Chondrocyte (in vitro differentiated cells): ENCODE results near the gene ASXL1. TPM values are rescaled to one million over a fixed set of nuclear protein-coding genes. Genes with fewer than 3 reads are reported as not detected.
A peak's percentile ranks its signal among the peaks of the same experiment; 100 is the strongest.

Experiments
- DNase-seq: peaks from one replicate; pipeline ENCODE4 v3.0.0; 2021; ENCODE audit warnings: mixed read lengths, low spot score
- H3K27ac Mint-ChIP-seq: one replicate; pipeline ENCODE4 v1.8.0; 2021; ENCODE audit warnings: mild to moderate bottlenecking, moderate library complexity, mixed read lengths; ENCODE audit not compliant: unreplicated experiment
- H3K27me3 Mint-ChIP-seq: 2 replicates; pipeline ENCODE4 v1.8.0; 2021; ENCODE audit warnings: low read depth, mixed read lengths
- H3K36me3 Mint-ChIP-seq: 2 replicates; pipeline ENCODE4 v1.8.0; 2021; ENCODE audit warnings: low read depth, mixed read lengths
- H3K4me1 Mint-ChIP-seq: 2 replicates; pipeline ENCODE4 v1.8.0; 2021; ENCODE audit warnings: low read depth, mild to moderate bottlenecking, mixed read lengths
- H3K4me3 Mint-ChIP-seq: one replicate; pipeline ENCODE4 v1.8.0; 2021; ENCODE audit warnings: mild to moderate bottlenecking, moderate library complexity, mixed read lengths; ENCODE audit not compliant: unreplicated experiment
- H3K9me3 Mint-ChIP-seq: 2 replicates; pipeline ENCODE4 v1.8.0; 2021; ENCODE audit warnings: low read depth, mixed read lengths
- total RNA-seq: library from RNA; stranded (reverse); gene quantifications from 3 replicates; pipeline ENCODE4 v1.2.1, GENCODE V29; 2021
- TF ChIP-seq, protein P1 (sequence below): fragments of 200-600 bp; sonication (generic); IDR thresholded peaks from 2 replicates; pipeline ENCODE4 v1.5.0; 2021; ENCODE audit warnings: antibody characterized with exemption, mild to moderate bottlenecking, moderate library complexity

The ASXL1 gene
- total RNA-seq, 1 donor from 2014 or later = 92.6 TPM

GRCh38 chr20:32480371-32481241, 122.5 kb downstream of the ASXL1 start:
- Mint-ChIP-seq H3K9me3 (no peaks in the 10 kb centered on the region), H3K36me3 (no peaks in the 10 kb centered on the region), H3K27me3 (no peaks in the 10 kb centered on the region), H3K4me1 (peaks cover 64% of the 10 kb centered on the region), H3K4me3 (peak overlapping the region; percentile 55), H3K27ac (peak overlapping the region; percentile 79)
- peak; percentile 36 for DNase-seq
- TF ChIP-seq, protein P1, sequence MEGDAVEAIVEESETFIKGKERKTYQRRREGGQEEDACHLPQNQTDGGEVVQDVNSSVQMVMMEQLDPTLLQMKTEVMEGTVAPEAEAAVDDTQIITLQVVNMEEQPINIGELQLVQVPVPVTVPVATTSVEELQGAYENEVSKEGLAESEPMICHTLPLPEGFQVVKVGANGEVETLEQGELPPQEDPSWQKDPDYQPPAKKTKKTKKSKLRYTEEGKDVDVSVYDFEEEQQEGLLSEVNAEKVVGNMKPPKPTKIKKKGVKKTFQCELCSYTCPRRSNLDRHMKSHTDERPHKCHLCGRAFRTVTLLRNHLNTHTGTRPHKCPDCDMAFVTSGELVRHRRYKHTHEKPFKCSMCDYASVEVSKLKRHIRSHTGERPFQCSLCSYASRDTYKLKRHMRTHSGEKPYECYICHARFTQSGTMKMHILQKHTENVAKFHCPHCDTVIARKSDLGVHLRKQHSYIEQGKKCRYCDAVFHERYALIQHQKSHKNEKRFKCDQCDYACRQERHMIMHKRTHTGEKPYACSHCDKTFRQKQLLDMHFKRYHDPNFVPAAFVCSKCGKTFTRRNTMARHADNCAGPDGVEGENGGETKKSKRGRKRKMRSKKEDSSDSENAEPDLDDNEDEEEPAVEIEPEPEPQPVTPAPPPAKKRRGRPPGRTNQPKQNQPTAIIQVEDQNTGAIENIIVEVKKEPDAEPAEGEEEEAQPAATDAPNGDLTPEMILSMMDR = no peak

DNA sequence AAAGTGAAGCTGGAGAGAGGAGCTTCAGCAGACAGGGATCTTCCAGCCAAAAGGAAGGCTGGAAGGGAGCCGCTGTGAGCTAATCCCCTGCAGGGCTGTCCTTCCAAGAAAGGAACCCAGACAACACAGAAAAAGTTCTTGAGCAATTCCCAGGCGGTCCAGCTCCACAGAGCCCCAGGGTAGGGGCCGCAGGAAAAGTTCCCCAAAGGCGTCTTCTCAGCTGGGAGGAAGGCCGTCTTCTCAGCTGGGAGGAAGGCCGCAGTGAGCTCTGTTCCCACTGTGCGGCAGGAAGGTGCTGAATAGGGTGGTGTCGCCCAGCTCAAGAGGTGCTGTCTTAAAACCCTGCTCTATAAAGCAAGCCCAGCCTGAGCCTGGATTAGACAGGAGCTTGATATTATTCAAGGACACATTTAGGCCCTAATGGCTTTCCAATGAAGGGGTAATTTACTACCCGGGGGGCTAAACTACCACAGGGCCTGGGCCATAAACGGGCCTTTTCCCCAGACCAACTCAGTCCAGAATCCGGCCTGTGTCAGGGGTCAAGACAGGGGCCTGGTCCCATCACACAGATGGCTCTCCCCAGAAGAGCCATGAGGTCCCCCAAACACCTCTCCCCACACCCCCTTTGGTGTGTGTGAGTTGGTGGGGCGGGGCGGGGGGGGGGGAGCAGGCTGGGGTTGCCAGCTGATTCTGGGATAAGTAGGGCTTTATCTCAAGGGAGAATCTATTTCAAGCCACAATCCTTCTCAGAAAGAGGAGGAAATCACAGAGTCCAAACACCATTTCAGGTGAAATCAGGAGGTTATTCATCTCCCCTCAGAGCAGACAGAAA, 123.4 kb downstream of the ASXL1 start:
- no peaks in the 10 kb centered on the region for H3K27me3 Mint-ChIP-seq
- no peaks in the 10 kb centered on the region for H3K36me3 Mint-ChIP-seq
- TF ChIP-seq, protein P1 = no peak
- H3K9me3 Mint-ChIP-seq = no peaks in the 10 kb centered on the region
- H3K4me1 Mint-ChIP-seq = peaks cover 55% of the 10 kb centered on the region
- DNase-seq = peak; percentile 53
- H3K27ac Mint-ChIP-seq = peak overlapping the region; percentile 79
- H3K4me3 Mint-ChIP-seq = peak overlapping the region; percentile 85

DNA sequence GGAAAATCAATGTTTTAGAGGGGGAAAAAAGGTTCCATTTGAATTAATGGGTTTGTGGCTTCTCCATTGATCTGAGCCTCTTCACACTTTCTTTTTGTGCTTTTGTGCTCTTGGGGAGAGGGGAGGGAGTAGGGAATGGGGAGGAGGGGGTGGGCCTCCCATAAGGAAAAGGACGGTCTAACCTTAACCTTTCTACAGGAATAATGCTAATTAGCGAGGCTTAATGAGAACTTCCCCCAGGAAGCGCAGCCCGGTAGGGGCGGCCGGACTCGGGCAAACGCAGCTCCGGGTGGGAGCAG, 124.0 kb downstream of the ASXL1 start:
- Mint-ChIP-seq H3K4me1 (peaks cover 49% of the 10 kb centered on the region), H3K36me3 (no peaks in the 10 kb centered on the region), H3K27ac (peak overlapping the region; percentile 59), H3K4me3 (peak overlapping the region; percentile 85), H3K27me3 (no peaks in the 10 kb centered on the region), H3K9me3 (no peaks in the 10 kb centered on the region)
- TF ChIP-seq, protein P1 = no peak
- DNase-seq = peak; percentile 59

- TF ChIP-seq, protein P1 = no peak
- H3K27ac Mint-ChIP-seq = peak overlapping the region; percentile 83
- H3K4me3 Mint-ChIP-seq = peak overlapping the region; percentile 85
- no peaks in the 10 kb centered on the region for H3K27me3 Mint-ChIP-seq
- H3K4me1 Mint-ChIP-seq = peaks cover 43% of the 10 kb centered on the region
- H3K9me3 Mint-ChIP-seq = no peaks in the 10 kb centered on the region
- H3K36me3 Mint-ChIP-seq = peaks cover 1% of the 10 kb centered on the region
- DNase-seq = peak; percentile 87
Measured at GRCh38 chr20:32482442-32483261, 124.5 kb downstream of the ASXL1 start.
